Retinal pigment epithelial cell (primary cell): ENCODE measurements around the gene LDLRAP1.
"Not testable (repeated sequence)": the region's sequence is repeated elsewhere in the genome, so short reads cannot be mapped to it uniquely, and the experiment has no call there.

ENCODE experiments used
- DNase-seq: peaks from one replicate; pipeline ENCODE4 v3.0.0-alpha.2; 2010; ENCODE audit warnings: low read depth
- H3K4me3 ChIP-seq: 2 replicates; pipeline ENCODE4 v1.5.1; 2011; ENCODE audit warnings: mild to moderate bottlenecking, low read length, control low read depth, moderate library complexity
- TF ChIP-seq, protein P1 (sequence below): conservative IDR thresholded peaks from 2 replicates; pipeline ENCODE4 v1.5.1; 2011; ENCODE audit warnings: low read depth, low read length, control low read depth, inconsistent platforms

Gene LDLRAP1

DNA sequence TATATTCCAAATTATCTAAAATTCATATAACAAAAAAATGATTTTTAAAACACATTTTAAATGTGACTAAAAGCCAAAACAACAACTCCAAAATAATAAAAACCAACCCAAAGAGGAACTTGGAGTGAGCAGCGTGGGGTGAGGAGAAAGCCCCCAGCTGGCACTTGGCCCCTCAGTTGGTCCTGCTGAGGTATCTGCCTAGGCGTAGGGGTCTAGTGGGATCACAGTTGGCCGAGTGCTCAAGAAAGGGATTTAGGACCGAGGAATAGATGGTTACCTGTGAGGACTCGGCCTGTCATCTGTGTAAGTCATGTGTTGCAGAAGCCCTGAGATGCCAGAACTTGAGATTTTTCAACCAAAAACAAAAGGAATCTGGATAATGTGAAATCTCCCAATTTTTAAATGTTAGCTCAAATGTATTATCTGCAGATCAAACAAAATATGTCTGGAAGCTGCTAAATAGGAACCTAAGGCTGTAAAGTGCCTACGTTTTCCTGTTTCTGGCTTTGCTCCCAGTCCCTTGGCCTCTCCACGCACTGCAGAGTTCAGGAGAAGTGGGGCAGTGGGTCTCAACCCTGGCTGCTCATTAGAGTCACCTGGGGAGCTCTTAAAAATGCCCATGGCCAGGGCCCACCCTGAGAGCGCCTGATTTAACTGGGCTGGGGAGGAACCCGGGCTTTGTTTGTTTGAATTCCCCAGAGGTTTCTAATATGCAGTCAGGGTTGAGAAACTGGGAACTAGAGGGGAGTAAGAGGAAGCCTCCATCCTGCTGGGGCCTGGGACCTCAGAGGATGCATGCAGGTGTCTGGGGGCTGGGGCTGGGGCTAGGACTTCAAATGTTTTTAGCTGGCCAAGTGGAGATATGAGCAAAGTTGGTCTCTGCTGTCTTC is 38.5 kb upstream of the LDLRAP1 start:
- TF ChIP-seq, protein P1, sequence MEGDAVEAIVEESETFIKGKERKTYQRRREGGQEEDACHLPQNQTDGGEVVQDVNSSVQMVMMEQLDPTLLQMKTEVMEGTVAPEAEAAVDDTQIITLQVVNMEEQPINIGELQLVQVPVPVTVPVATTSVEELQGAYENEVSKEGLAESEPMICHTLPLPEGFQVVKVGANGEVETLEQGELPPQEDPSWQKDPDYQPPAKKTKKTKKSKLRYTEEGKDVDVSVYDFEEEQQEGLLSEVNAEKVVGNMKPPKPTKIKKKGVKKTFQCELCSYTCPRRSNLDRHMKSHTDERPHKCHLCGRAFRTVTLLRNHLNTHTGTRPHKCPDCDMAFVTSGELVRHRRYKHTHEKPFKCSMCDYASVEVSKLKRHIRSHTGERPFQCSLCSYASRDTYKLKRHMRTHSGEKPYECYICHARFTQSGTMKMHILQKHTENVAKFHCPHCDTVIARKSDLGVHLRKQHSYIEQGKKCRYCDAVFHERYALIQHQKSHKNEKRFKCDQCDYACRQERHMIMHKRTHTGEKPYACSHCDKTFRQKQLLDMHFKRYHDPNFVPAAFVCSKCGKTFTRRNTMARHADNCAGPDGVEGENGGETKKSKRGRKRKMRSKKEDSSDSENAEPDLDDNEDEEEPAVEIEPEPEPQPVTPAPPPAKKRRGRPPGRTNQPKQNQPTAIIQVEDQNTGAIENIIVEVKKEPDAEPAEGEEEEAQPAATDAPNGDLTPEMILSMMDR, result no peak
- DNase-seq, result no peak
- no peak overlapping the region for H3K4me3 ChIP-seq

DNA sequence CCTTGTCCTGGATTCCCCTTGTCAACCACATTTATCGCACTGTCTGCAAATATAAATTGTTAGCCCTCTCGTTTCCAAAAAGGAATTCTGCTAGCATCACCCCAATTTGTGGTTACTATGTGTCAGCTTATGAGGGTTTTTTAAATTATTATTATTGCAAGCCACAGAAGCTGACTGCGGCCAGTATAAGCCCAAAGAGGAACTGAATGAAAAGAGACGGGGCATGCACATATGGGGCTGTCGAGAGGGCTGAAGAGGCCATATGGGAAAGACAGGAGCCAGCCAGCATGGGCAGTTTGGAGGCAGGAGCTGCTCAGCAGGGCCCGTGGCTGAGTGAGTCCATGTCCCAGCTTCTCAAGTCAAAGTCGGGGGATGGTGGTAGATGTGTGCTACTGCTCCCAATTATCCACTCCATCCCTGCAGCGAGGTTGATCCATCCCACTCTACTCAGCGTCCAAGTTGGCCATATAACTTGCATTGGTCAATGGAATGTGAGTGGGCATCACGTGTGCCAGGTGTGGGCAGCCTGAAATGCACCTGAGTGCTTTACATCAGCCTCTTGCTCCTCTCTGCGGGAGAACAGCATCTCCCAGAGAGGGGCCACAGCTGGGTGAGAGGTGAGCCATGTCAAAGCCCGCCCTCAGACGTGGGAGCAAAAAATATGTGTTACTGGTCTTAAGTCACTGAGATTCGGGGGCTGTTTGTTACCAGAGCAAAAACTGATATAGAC is 37.6 kb upstream of the LDLRAP1 start:
- TF ChIP-seq, protein P1, result no peak
- H3K4me3 ChIP-seq, result no peak overlapping the region
- DNase-seq, result no peak

DNA sequence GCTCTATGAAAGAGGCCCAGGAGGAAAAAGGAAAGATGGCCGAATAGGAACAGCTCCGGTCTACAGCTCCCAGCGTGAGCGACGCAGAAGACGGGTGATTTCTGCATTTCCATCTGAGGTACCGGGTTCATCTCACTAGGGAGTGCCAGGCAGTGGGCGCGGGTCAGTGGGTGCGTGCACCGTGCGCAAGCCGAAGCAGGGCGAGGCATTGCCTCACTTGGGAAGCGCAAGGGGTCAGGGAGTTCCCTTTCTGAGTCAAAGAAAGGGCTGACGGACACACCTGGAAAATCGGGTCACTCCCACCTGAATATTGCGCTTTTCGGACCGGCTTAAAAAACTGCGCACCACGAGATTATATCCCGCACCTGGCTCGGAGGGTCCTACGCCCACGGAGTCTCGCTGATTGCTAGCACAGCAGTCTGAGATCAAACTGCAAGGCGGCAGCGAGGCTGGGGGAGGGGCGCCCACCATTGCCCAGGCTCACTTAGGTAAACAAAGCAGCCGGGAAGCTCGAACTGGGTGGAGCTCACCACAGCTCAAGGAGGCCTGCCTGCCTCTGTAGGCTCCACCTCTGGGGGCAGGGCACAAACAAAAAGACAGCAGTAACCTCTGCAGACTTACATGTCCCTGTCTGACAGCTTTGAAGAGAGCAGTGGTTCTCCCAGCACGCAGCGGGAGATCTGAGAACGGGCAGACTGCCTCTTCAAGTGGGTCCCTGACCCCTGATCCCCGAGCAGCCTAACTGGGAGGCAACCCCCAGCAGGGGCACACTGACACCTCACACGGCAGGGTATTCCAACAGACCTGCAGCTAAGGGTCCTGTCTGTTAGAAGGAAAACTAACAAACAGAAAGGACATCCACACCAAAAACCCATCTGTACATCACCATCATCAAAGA is 36.6 kb upstream of the LDLRAP1 start:
- DNase-seq, H3K4me3 ChIP-seq: not testable (repeated sequence)

GRCh38 chr1:25513666-25514065 is 29.7 kb upstream of the LDLRAP1 start:
- no peak overlapping the region for H3K4me3 ChIP-seq
- no peak for DNase-seq
- TF ChIP-seq, protein P1, result no peak

DNA sequence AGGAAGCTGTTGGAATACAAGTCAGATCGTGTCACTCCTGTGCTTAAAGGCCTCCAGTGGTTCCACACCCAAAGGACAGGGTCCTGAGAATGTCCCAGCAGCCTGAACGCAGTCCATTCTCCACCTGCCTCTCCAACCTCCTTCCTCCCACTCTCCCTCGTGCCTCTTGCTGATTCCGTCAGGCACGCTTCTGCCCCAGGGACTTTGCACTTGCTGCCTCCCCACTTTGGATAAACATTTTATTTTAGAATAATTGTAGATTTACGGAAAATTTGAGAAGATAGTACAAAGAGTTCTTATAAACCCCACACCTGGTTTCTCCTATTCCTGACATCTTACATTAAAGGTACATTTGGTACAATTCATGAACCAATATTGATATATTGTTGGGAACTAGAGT is 28.4 kb upstream of the LDLRAP1 start:
- no peak for DNase-seq
- H3K4me3 ChIP-seq, result no peak overlapping the region
- TF ChIP-seq, protein P1, result no peak

DNA sequence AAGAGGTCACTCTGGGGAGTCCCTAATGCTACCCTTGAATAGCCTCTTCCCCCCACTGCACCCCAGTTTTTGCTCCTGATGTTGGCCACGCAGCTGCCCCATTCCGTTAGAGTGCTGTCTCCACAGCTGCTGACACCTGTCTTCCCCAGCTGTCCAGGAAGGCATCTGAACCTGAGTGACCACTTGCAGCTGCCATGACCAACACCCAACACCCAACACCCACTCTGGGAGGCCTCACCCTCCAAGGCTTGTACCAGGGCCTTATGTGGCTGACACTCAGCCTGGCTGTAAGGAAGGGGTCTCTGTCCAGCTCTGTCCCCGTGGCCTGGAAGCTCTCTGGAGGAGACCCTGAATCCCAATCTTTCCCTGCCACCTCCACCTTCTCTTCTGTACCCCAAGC is 26.7 kb upstream of the LDLRAP1 start:
- DNase-seq, result no peak
- H3K4me3 ChIP-seq, result no peak overlapping the region
- TF ChIP-seq, protein P1, result no peak
